HuH-7 (cell line): ENCODE results near the gene SLC35F4.

Experiments used
- DNase-seq: peaks from one replicate; pipeline ENCODE4 v3.0.0; 2011; ENCODE audit warnings: low spot score

The SLC35F4 gene

GRCh38 chr14:57617510-57617909 lies 248.4 kb downstream of the SLC35F4 start:
- no peak for DNase-seq

GRCh38 chr14:57612946-57613345 lies 252.9 kb downstream of the SLC35F4 start:
- no peak for DNase-seq

- DNase-seq: no peak
Observed at GRCh38 chr14:57611555-57612075, 254.3 kb downstream of the SLC35F4 start.

GRCh38 chr14:57610631-57611030 lies 255.3 kb downstream of the SLC35F4 start:
- no peak for DNase-seq

- DNase-seq: no peak
Observed at GRCh38 chr14:57609192-57610075, 256.5 kb downstream of the SLC35F4 start.

- DNase-seq: no peak
Observed at GRCh38 chr14:57607086-57607485, 258.8 kb downstream of the SLC35F4 start.

GRCh38 chr14:57583396-57583795 lies 282.5 kb downstream of the SLC35F4 start:
- DNase-seq: no peak

- no peak for DNase-seq
Observed at GRCh38 chr14:57582746-57583145, 283.1 kb downstream of the SLC35F4 start.

- DNase-seq: no peak
Observed at GRCh38 chr14:57578801-57579200, 287.1 kb downstream of the SLC35F4 start.

GRCh38 chr14:57576498-57576897 lies 289.4 kb downstream of the SLC35F4 start:
- DNase-seq: no peak

GRCh38 chr14:57575482-57575881 lies 290.4 kb downstream of the SLC35F4 start:
- DNase-seq: no peak

- no peak for DNase-seq
Observed at GRCh38 chr14:57574617-57575288, 291.1 kb downstream of the SLC35F4 start.

- DNase-seq: no peak
Observed at GRCh38 chr14:57573173-57573572, 292.7 kb downstream of the SLC35F4 start.

GRCh38 chr14:57568554-57568953 lies 297.3 kb downstream of the SLC35F4 start:
- no peak for DNase-seq

GRCh38 chr14:57567220-57567619 lies 298.7 kb downstream of the SLC35F4 start:
- no peak for DNase-seq

- no peak for DNase-seq
Observed at GRCh38 chr14:57560681-57561080, 305.2 kb downstream of the SLC35F4 start.

GRCh38 chr14:57559576-57559975 lies 306.3 kb downstream of the SLC35F4 start:
- no peak for DNase-seq

- no peak for DNase-seq
Observed at GRCh38 chr14:57549765-57550420, 316.0 kb downstream of the SLC35F4 start.

- DNase-seq: no peak
Observed at GRCh38 chr14:57549016-57549564, 316.8 kb downstream of the SLC35F4 start.

- DNase-seq: no peak
Observed at GRCh38 chr14:57547131-57547530, 318.8 kb downstream of the SLC35F4 start.

- DNase-seq: no peak
Observed at GRCh38 chr14:57533214-57533613, 332.7 kb downstream of the SLC35F4 start.

GRCh38 chr14:57530571-57530970 lies 335.3 kb downstream of the SLC35F4 start:
- DNase-seq: no peak
